HG03066 (cell line): Measurements from ENCODE around the gene SAT2.

Experiments used
- ATAC-seq: cut with Tn5 transposase; IDR thresholded peaks from one replicate; pipeline ENCODE4 v1.9.1; 2021; ENCODE audit warnings: low read depth; ENCODE audit not compliant: unreplicated experiment

SAT2 gene

GRCh38 chr17:7577327-7578199 is 50.1 kb downstream of the SAT2 start:
- ATAC-seq: no peak

GRCh38 chr17:7576432-7576937 is 51.1 kb downstream of the SAT2 start:
- ATAC-seq: no peak
